HepG2 (cell line): ENCODE results near the gene FAAP100. TPM values are rescaled to one million over a fixed set of nuclear protein-coding genes. Genes with fewer than 3 reads are reported as not detected.
A peak's percentile ranks its signal among the peaks of the same experiment; 100 is the strongest.

Experiments used
- BORCS8-MEF2B ChIP-seq: sonication (generic); formaldehyde crosslinking; IDR thresholded peaks from 2 replicates; pipeline ENCODE4 v1.8.0; 2022; ENCODE audit warnings: mild to moderate bottlenecking, missing genetic modification reagents
- PAX8 ChIP-seq: sonication (generic); formaldehyde crosslinking; IDR thresholded peaks from 2 replicates; pipeline ENCODE4 v1.8.0; 2022; ENCODE audit warnings: mild to moderate bottlenecking, missing genetic modification reagents, borderline replicate concordance
- RCOR2 ChIP-seq: IDR thresholded peaks from 2 replicates; pipeline ENCODE4 v1.6.1; 2016; ENCODE audit warnings: missing biosample characterization, missing genetic modification reagents
- RXRA ChIP-seq: sonication (generic); formaldehyde crosslinking; IDR thresholded peaks from 2 replicates; pipeline ENCODE4 v1.5.1; 2020; ENCODE audit warnings: missing genetic modification reagents
- SKI ChIP-seq: fragments of 450-650 bp; IDR thresholded peaks from one replicate; pipeline ENCODE4 v1.6.1; 2018; ENCODE audit warnings: mild to moderate bottlenecking; ENCODE audit not compliant: partially characterized antibody
- ZNF567 ChIP-seq: sonication (generic); formaldehyde crosslinking; IDR thresholded peaks from 2 replicates; pipeline ENCODE4 v1.8.1; 2023; ENCODE audit warnings: mild to moderate bottlenecking, missing genetic modification reagents, borderline replicate concordance
- polyA plus RNA-seq, 8 experiments: library from polyadenylated mRNA; depleted of rRNA in 3 of 8; stranded (reverse) in 7 of 8; unstranded in 1 of 8; fragments of >200 nt; fragmentation: Illumina TruSeq in 4 of 8; extraction: Trizol in 4 of 8; gene quantifications; 2 replicates each; pipeline versions ENCODE4 v1.2.1 to v1.2.3, GENCODE V29; 2011 to 2016; ENCODE audit warnings: low read depth in 4 of 8, missing spikeins in 1 of 8, mixed read lengths in 1 of 8; ENCODE audit not compliant: insufficient read depth in 1 of 8
- total RNA-seq, 5 experiments: library from RNA; depleted of rRNA; stranded (reverse); fragments of >200 nt; fragmentation: Illumina TruSeq; extraction: Trizol; gene quantifications; 2 replicates each; pipeline ENCODE4 v1.2.3, GENCODE V29; 2016; ENCODE audit warnings: low read depth in 1 of 5
- TF ChIP-seq, protein P1 (sequence below): IDR thresholded peaks from 2 replicates; pipeline ENCODE4 v1.6.1; 2012; ENCODE audit warnings: low read depth, low read length, improper control_type of control experiment
- TF ChIP-seq, protein P2 (sequence below): sonication (generic); formaldehyde crosslinking; IDR thresholded peaks from 2 replicates; pipeline ENCODE4 v1.4.0; 2020; ENCODE audit warnings: missing genetic modification reagents
- TF ChIP-seq, protein P3 (sequence below): sonication (generic); formaldehyde crosslinking; IDR thresholded peaks from 2 replicates; pipeline ENCODE4 v1.4.0; 2020; ENCODE audit warnings: mild to moderate bottlenecking, missing genetic modification reagents
- TF ChIP-seq, protein P4 (sequence below): sonication (generic); formaldehyde crosslinking; IDR thresholded peaks from 2 replicates; pipeline ENCODE4 v1.4.0; 2020; ENCODE audit warnings: missing genetic modification reagents, borderline replicate concordance
- TF ChIP-seq, protein P5 (sequence below): sonication (generic); formaldehyde crosslinking; IDR thresholded peaks from 2 replicates; pipeline ENCODE4 v1.5.0; 2020; ENCODE audit warnings: mild to moderate bottlenecking, missing genetic modification reagents

FAAP100 gene
- total and polyA plus RNA-seq, 2 of the 13 experiments (the other 11 are each of a cell fraction or from before 2014, with no cell fraction given), result 7.6 to 20.8 TPM

DNA sequence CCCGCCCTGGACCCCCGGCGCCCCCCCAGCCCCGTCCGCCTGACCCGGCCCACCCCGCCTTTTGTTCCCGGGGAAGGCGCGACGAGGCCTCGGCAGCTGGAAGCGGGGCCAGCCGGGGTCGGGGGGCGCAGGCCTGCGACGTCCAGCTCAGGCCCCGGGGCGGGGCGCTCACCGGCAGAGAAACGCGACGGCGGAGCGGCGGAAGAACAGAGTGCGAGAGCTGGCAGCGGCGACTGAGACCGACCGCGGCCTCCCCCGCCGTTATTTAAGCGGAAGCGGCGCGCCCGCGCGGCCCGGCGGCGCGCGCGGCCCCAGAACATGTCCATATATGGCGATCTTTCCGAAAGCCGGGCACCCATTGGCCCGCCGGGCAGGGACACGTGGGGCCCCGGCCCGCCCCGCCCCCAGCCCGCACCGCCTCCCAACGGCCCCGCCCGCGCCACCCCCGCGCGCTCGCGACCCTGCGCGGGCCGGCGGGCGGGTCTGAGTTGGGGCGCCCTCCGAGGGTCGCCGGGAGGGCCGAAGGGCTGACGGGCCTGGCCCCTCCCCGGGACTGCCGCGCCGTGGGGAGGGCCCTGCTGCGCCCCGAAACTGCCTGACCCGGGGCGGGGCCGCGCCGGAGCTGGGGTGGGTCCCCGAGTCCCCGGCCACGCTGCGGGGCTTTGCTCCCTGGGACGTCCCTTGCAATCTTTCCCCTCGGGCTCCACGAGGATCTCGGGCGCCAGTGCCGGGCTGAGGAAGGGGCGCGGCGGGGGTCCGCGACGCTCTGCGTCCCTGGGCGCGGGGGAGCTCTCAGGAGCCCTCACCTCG, 39.4 kb downstream of the FAAP100 start, which contains the start of gene ACTG1 (continued):
- TF ChIP-seq, protein P1, sequence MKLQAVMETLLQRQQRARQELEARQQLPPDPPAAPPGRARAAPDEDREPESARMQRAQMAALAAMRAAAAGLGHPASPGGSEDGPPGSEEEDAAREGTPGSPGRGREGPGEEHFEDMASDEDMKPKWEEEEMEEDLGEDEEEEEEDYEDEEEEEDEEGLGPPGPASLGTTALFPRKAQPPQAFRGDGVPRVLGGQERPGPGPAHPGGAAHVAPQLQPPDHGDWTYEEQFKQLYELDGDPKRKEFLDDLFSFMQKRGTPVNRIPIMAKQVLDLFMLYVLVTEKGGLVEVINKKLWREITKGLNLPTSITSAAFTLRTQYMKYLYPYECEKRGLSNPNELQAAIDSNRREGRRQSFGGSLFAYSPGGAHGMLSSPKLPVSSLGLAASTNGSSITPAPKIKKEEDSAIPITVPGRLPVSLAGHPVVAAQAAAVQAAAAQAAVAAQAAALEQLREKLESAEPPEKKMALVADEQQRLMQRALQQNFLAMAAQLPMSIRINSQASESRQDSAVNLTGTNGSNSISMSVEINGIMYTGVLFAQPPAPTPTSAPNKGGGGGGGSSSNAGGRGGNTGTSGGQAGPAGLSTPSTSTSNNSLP, result no peak
- TF ChIP-seq PAX8, result no peak; the same call in 1 of the 2 replicates
- no peak for TF ChIP-seq RXRA (CRISPR knock-in tag)
- TF ChIP-seq SKI, result peak; percentile 22
- TF ChIP-seq RCOR2 (CRISPR knock-in tag), result no peak
- TF ChIP-seq, protein P2, sequence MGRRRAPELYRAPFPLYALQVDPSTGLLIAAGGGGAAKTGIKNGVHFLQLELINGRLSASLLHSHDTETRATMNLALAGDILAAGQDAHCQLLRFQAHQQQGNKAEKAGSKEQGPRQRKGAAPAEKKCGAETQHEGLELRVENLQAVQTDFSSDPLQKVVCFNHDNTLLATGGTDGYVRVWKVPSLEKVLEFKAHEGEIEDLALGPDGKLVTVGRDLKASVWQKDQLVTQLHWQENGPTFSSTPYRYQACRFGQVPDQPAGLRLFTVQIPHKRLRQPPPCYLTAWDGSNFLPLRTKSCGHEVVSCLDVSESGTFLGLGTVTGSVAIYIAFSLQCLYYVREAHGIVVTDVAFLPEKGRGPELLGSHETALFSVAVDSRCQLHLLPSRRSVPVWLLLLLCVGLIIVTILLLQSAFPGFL (CRISPR knock-in tag), result no peak
- TF ChIP-seq, protein P3, sequence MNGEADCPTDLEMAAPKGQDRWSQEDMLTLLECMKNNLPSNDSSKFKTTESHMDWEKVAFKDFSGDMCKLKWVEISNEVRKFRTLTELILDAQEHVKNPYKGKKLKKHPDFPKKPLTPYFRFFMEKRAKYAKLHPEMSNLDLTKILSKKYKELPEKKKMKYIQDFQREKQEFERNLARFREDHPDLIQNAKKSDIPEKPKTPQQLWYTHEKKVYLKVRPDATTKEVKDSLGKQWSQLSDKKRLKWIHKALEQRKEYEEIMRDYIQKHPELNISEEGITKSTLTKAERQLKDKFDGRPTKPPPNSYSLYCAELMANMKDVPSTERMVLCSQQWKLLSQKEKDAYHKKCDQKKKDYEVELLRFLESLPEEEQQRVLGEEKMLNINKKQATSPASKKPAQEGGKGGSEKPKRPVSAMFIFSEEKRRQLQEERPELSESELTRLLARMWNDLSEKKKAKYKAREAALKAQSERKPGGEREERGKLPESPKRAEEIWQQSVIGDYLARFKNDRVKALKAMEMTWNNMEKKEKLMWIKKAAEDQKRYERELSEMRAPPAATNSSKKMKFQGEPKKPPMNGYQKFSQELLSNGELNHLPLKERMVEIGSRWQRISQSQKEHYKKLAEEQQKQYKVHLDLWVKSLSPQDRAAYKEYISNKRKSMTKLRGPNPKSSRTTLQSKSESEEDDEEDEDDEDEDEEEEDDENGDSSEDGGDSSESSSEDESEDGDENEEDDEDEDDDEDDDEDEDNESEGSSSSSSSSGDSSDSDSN (CRISPR knock-in tag), result peak; percentile 22; the same call in 1 of the 2 replicates
- TF ChIP-seq, protein P4, sequence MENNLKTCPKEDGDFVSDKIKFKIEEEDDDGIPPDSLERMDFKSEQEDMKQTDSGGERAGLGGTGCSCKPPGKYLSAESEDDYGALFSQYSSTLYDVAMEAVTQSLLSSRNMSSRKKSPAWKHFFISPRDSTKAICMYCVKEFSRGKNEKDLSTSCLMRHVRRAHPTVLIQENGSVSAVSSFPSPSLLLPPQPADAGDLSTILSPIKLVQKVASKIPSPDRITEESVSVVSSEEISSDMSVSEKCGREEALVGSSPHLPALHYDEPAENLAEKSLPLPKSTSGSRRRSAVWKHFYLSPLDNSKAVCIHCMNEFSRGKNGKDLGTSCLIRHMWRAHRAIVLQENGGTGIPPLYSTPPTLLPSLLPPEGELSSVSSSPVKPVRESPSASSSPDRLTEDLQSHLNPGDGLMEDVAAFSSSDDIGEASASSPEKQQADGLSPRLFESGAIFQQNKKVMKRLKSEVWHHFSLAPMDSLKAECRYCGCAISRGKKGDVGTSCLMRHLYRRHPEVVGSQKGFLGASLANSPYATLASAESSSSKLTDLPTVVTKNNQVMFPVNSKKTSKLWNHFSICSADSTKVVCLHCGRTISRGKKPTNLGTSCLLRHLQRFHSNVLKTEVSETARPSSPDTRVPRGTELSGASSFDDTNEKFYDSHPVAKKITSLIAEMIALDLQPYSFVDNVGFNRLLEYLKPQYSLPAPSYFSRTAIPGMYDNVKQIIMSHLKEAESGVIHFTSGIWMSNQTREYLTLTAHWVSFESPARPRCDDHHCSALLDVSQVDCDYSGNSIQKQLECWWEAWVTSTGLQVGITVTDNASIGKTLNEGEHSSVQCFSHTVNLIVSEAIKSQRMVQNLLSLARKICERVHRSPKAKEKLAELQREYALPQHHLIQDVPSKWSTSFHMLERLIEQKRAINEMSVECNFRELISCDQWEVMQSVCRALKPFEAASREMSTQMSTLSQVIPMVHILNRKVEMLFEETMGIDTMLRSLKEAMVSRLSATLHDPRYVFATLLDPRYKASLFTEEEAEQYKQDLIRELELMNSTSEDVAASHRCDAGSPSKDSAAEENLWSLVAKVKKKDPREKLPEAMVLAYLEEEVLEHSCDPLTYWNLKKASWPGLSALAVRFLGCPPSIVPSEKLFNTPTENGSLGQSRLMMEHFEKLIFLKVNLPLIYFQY (CRISPR knock-in tag), result 0 out of 2 replicates have a peak, but pooled peaks have one; percentile 50
- no peak for TF ChIP-seq BORCS8-MEF2B (CRISPR knock-in tag)
- TF ChIP-seq, protein P5, sequence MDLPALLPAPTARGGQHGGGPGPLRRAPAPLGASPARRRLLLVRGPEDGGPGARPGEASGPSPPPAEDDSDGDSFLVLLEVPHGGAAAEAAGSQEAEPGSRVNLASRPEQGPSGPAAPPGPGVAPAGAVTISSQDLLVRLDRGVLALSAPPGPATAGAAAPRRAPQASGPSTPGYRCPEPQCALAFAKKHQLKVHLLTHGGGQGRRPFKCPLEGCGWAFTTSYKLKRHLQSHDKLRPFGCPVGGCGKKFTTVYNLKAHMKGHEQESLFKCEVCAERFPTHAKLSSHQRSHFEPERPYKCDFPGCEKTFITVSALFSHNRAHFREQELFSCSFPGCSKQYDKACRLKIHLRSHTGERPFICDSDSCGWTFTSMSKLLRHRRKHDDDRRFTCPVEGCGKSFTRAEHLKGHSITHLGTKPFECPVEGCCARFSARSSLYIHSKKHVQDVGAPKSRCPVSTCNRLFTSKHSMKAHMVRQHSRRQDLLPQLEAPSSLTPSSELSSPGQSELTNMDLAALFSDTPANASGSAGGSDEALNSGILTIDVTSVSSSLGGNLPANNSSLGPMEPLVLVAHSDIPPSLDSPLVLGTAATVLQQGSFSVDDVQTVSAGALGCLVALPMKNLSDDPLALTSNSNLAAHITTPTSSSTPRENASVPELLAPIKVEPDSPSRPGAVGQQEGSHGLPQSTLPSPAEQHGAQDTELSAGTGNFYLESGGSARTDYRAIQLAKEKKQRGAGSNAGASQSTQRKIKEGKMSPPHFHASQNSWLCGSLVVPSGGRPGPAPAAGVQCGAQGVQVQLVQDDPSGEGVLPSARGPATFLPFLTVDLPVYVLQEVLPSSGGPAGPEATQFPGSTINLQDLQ, result no peak
- TF ChIP-seq ZNF567 (CRISPR knock-in tag), result no peak
